ENCODE results near the gene SDSL.

The SDSL gene

GRCh38 chr12:113374823-113375428, 47.3 kb upstream of the SDSL start:
- Histone ChIP-seq H3K4me2 (ENCODE audit: low read depth, low read length, poor library complexity, severe bottlenecking) (no peak overlapping the region), H3K9me3 (ENCODE audit: insufficient read depth, low read depth, low read length) (no peaks in the 10 kb centered on the region), H3K4me3 (ENCODE audit: low read length, poor library complexity, severe bottlenecking) (no peak overlapping the region), H3K79me2 (ENCODE audit: insufficient read depth, low read length) (no peaks in the 10 kb centered on the region), H3K27me3 (ENCODE audit: insufficient read depth, low read length, poor library complexity, severe bottlenecking) (no peaks in the 10 kb centered on the region), H3K9ac (ENCODE audit: low read depth, low read length, poor library complexity, severe bottlenecking) (no peak overlapping the region), H3K4me1 (ENCODE audit: insufficient read depth, low read length, poor library complexity, severe bottlenecking) (no peaks in the 10 kb centered on the region), H3K36me3 (ENCODE audit: insufficient read depth, low read length) (no peaks in the 10 kb centered on the region), H3K9me2 (replicated peaks; ENCODE audit: low read depth, low read length) (no peaks in the 10 kb centered on the region), H4K20me1 (ENCODE audit: insufficient read depth, low read length, poor library complexity, severe bottlenecking) (no peaks in the 10 kb centered on the region), H3F3A (ENCODE audit: low read depth) (no peaks in the 10 kb centered on the region), H2AFZ (ENCODE audit: low read length) (no peak overlapping the region)
- TF ChIP-seq CTCF (conservative IDR thresholded peaks at IDR 0.05; ENCODE audit: low read length): no peak
- no peak for TF ChIP-seq EZH2phosphoT487 (IDR thresholded peaks at IDR 0.05; ENCODE audit: borderline replicate concordance)

- Histone ChIP-seq H3K27me3 (ENCODE audit: insufficient read depth, low read length, poor library complexity, severe bottlenecking) (no peaks in the 10 kb centered on the region), H3K9me3 (ENCODE audit: insufficient read depth, low read depth, low read length) (no peaks in the 10 kb centered on the region), H3K4me3 (ENCODE audit: low read length, poor library complexity, severe bottlenecking) (no peak overlapping the region), H4K20me1 (ENCODE audit: insufficient read depth, low read length, poor library complexity, severe bottlenecking) (no peaks in the 10 kb centered on the region), H3K9me2 (replicated peaks; ENCODE audit: low read depth, low read length) (no peaks in the 10 kb centered on the region), H3K9ac (ENCODE audit: low read depth, low read length, poor library complexity, severe bottlenecking) (no peak overlapping the region), H3F3A (ENCODE audit: low read depth) (no peaks in the 10 kb centered on the region), H2AFZ (ENCODE audit: low read length) (no peak overlapping the region), H3K36me3 (ENCODE audit: insufficient read depth, low read length) (no peaks in the 10 kb centered on the region), H3K4me2 (ENCODE audit: low read depth, low read length, poor library complexity, severe bottlenecking) (no peak overlapping the region), H3K79me2 (ENCODE audit: insufficient read depth, low read length) (no peaks in the 10 kb centered on the region), H3K4me1 (ENCODE audit: insufficient read depth, low read length, poor library complexity, severe bottlenecking) (no peaks in the 10 kb centered on the region)
- no peak for TF ChIP-seq CTCF (conservative IDR thresholded peaks at IDR 0.05; ENCODE audit: low read length)
- TF ChIP-seq EZH2phosphoT487 (IDR thresholded peaks at IDR 0.05; ENCODE audit: borderline replicate concordance): no peak
Observed at GRCh38 chr12:113378291-113378690, 43.9 kb upstream of the SDSL start.

DNA sequence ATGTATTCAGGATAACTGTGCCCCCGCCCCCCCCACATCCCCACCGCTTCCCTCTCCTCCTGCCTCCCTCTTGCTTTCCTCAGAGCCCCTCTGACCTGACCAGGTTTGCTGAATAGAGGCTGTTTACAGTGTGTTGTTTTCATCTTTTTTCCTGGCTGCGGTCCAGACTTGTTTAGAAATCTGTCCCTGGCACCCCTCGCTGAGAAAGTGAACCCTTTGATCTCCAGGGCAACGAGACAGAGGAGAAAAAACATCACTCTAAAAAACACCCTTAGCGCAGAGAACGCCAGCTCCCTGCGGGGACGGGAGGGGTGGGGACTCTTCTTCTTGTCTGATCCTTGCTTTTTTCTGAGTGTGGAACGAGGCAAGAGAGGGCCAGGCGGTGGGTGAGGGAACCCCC, 41.0 kb upstream of the SDSL start:
- Histone ChIP-seq H3K9me3 (ENCODE audit: insufficient read depth, low read depth, low read length) (no peaks in the 10 kb centered on the region), H2AFZ (ENCODE audit: low read length) (no peak overlapping the region), H4K20me1 (ENCODE audit: insufficient read depth, low read length, poor library complexity, severe bottlenecking) (no peaks in the 10 kb centered on the region), H3K4me2 (ENCODE audit: low read depth, low read length, poor library complexity, severe bottlenecking) (no peak overlapping the region), H3K27me3 (ENCODE audit: insufficient read depth, low read length, poor library complexity, severe bottlenecking) (no peaks in the 10 kb centered on the region), H3K36me3 (ENCODE audit: insufficient read depth, low read length) (no peaks in the 10 kb centered on the region), H3F3A (ENCODE audit: low read depth) (no peaks in the 10 kb centered on the region), H3K79me2 (ENCODE audit: insufficient read depth, low read length) (no peaks in the 10 kb centered on the region), H3K9me2 (replicated peaks; ENCODE audit: low read depth, low read length) (no peaks in the 10 kb centered on the region), H3K9ac (ENCODE audit: low read depth, low read length, poor library complexity, severe bottlenecking) (no peak overlapping the region), H3K4me1 (ENCODE audit: insufficient read depth, low read length, poor library complexity, severe bottlenecking) (no peaks in the 10 kb centered on the region), H3K4me3 (ENCODE audit: low read length, poor library complexity, severe bottlenecking) (no peak overlapping the region)
- TF ChIP-seq EZH2phosphoT487 (IDR thresholded peaks at IDR 0.05; ENCODE audit: borderline replicate concordance): no peak

- Histone ChIP-seq H3K4me2 (ENCODE audit: low read depth, low read length, poor library complexity, severe bottlenecking) (no peak overlapping the region), H2AFZ (ENCODE audit: low read length) (no peak overlapping the region), H3K27me3 (ENCODE audit: insufficient read depth, low read length, poor library complexity, severe bottlenecking) (no peaks in the 10 kb centered on the region), H3K36me3 (ENCODE audit: insufficient read depth, low read length) (no peaks in the 10 kb centered on the region), H3K9me3 (ENCODE audit: insufficient read depth, low read depth, low read length) (no peaks in the 10 kb centered on the region), H3K4me1 (ENCODE audit: insufficient read depth, low read length, poor library complexity, severe bottlenecking) (no peaks in the 10 kb centered on the region), H3K79me2 (ENCODE audit: insufficient read depth, low read length) (no peaks in the 10 kb centered on the region), H3F3A (ENCODE audit: low read depth) (no peaks in the 10 kb centered on the region), H4K20me1 (ENCODE audit: insufficient read depth, low read length, poor library complexity, severe bottlenecking) (no peaks in the 10 kb centered on the region), H3K9me2 (replicated peaks; ENCODE audit: low read depth, low read length) (no peaks in the 10 kb centered on the region), H3K4me3 (ENCODE audit: low read length, poor library complexity, severe bottlenecking) (no peak overlapping the region), H3K9ac (ENCODE audit: low read depth, low read length, poor library complexity, severe bottlenecking) (no peak overlapping the region)
- TF ChIP-seq CTCF (conservative IDR thresholded peaks at IDR 0.05; ENCODE audit: low read length): no peak
- TF ChIP-seq EZH2phosphoT487 (IDR thresholded peaks at IDR 0.05; ENCODE audit: borderline replicate concordance): no peak
Observed at GRCh38 chr12:113382206-113382605, 40.0 kb upstream of the SDSL start.

Data from Loucy (cell line).